HG02943 (cell line): Measurements from ENCODE around the gene TAGLN3.
A peak's percentile ranks its signal among the peaks of the same experiment; 100 is the strongest.

Experiments used
- ATAC-seq: cut with Tn5 transposase; IDR thresholded peaks from one replicate; pipeline ENCODE4 v1.9.1; 2021; ENCODE audit warnings: mild to moderate bottlenecking, low read depth, moderate library complexity; ENCODE audit not compliant: unreplicated experiment

Gene TAGLN3

DNA sequence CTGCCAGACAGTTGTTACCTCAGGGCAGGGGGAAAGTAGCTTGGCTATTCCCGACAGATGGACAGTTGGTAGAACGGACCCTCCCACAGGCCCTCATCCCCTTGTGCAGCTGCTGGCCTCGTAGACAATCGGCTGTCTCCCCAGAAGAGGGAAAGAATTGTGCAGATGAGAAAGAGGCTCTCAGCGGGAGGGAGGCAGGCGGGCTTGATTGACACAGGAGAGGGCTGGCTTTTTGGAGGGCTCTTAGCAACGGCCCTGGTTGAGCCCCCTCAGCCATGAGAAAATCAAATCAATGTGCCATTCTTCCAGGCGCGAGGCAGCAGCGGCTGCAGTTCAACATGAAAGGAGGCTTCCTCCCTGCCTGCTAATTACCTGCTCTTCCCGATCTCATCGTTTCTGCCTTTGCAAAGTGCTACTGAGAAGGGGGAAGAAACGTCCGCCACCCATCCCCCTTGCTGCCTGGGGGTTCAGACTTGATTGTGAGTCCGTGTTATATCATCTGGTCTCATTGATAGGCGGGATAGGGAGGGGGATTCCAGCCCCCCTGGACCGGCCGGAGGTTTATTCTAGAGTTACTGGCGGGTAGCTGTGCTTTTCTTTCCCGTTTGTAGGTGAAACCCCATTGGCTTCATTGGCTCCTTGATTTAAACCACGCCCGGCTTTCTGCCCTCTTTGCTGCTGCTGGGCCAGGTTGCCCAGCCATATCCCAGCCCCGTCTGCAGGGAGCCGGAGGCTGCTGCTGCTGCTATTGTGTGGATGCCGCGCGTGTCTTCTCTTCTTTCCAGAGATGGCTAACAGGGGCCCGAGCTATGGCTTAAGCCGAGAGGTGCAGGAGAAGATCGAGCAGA lies at the start of gene TAGLN3:
Gene TAGLN3 (plus strand): TSS at position 287 of the 848 bp plus-strand sequence. CDS start 501 bp downstream, at position 788.
- no peak for ATAC-seq

DNA sequence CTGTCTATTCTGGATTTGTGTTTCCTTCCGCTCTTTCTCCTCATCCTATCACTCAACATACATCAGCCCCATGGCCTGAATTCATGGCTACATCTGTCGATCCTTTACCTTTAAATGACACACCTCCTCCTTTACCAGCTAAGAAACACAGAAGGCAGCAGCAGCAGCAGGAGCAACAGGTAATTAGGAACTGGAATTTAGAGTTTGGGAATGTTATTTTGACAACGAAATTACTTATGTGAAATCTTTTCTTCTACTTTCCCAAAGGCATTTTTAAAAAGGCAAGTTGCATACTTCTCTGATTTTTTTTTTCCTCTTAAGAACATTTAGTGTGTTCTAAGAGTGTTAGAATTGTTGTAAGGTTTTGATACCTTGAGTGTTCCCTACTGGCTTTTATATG lies 49.0 kb upstream of the TAGLN3 start:
- ATAC-seq = no peak

DNA sequence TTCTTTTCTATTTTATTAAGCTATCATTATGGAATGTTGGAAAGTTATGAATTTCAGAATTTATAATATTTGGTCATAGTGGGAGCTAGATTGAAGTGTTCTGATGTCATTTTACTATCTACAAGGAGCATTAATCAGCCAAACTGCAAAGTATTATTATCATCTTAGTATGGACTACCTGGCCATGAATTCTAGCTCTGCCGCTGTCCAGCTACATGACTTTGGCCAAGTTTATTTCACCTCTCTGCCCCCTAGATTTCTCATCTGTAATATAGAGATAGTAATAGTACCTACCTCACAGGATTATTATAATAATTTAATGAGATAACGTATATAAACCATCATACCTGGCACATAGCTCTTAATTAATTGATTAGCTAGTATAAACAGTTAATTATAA lies 47.7 kb upstream of the TAGLN3 start:
- ATAC-seq = no peak

DNA sequence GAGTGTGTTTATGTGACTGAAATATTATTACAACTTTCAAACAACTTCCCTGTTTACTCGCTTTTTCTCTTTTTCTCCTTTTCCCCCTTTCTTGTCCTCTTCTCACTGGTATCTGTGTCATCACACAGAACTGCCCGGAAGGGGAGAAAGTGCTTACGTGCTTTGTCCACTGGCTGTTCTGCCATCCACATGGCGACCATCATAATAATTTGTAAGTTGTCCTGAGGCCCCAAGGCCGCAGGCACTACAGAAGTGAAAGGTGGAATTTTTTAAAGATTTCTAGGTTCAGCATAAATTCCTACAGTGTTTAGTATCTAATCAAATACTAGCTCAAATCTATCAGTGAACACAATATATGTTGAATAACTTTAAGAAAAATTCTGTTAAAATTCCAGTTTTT lies 46.6 kb upstream of the TAGLN3 start:
- ATAC-seq = no peak

DNA sequence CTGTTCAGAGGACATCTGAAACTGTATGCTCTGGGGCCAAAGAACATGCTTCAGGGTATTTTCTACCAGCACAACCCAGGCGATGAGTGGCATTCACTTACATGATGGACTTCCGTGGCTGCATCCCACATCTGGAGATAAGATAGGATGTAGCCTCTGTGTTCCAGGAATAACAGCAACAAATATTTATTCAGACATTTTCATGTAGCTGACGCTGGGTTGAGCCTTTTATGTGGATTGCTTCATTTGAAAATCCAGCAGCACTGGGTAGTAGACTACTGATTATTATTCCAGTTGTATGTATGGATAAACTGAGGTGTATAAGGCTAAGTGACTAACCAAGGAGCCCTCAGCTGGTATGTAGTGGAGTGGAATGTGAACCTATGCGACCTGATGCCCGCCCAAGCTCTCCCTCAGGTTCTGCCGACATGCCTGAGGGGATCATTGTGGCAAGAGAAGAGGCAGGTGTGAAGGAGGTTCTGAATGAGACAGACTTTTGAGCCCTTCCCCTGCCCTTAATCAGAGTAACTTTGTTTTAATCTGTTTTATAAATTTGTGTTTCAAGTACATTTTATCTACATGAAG lies 45.8 kb upstream of the TAGLN3 start:
- no peak for ATAC-seq

DNA sequence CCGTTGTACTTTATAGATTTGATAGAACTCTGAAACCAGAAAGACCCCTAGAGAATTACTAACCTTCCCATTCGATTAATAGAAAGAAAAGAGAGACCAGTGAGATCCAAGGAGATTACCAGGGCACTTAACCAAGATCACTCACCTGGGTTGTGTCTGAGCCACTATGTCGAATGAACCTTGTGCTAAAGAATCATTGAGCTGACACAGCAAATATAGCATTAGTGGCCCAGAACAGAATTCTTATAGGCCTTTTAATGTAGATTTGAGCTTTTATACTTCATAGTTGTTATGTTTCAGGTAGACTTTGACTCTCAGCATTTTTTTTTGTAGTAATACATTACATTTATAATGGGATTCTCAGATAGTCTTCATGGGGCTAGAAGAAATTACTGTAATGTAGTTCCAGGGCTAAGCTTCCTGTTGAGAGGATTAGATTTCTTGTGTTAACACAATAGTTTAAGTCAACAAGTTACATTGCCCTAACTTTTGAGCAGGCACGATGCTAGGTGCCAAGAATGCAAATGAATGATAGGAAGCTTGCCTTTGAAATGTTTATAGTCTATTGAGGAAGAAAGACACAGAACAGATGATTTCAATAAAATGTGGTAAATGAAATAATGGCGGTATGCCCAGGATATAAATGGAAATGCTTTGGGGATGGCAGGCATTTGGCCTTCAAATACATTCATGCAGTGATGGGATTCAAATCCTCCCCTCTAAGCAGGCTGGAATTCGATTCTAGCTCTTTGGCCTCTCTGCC lies 44.3 kb upstream of the TAGLN3 start:
- ATAC-seq = no peak

DNA sequence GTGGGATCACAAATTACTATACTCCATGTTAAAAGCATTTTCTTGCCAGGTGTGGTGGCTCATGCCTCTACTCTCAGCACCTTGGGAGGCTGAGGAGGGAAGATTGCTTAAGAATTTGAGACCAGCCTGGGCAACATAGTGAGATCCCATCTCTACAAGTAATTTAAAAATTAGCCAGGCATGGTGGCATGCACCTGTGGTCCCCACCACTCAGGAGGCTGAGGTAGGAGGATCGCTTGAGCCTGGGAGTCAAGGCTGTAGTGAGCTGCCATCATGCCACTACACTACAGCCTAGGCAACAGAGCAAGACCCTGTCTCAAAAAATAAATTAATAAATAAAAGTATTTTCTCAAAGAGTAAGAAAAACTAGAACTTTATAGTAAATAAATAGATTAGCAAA lies 42.8 kb upstream of the TAGLN3 start:
- ATAC-seq = no peak

DNA sequence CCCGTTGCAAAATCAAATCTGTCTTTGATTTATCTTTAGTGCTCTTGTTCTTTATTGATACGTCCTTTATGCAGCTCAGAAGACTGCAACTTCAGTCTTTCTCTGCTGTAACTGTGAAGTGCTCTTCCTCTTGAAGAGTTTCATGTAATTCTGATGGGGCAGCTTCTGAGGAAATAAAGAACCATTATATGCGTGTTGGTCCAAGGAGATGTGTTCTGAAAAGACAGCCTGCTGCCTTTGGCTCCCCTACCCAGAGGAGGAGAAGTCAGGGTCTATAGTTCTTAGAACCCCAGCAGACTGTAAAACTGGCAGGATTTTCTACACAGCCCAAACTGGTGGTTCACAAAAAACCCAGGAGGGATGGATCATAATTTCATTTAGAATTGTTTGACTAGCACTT lies 42.3 kb upstream of the TAGLN3 start:
- ATAC-seq = no peak

DNA sequence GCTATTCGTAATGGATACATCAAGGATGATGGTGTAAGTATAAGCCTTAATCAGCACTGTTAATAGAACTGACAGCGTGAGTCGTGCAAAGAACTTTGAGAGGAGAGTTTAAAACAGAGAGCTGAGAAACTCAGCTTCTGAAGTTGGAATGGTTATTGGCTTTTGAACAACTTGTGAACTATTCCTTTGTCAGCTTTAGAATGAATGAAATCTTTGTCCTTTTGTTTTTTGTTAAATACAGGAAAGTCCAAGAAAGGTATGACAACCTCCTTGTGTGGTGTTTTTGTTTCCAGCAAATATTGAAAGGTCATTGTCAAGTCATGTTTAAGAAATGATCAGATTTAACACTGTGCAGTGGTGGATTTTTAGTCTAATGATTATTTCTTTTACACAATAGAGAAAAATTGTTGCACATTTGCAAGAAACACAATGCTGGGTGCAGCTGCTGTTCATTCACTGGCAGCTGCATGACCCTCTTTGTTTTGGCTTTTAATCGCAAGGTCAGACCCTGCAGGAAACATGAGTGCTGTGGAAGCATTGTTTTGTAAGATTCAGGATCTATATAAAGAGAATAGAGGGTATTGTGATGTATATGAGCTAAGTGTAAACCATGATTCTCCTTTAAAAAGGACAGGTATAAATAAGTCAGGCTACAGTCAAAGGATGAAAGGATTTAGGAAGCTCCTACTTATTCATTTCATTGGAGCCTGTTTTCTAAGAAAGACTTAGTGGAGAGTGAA lies 41.6 kb upstream of the TAGLN3 start:
- no peak for ATAC-seq

DNA sequence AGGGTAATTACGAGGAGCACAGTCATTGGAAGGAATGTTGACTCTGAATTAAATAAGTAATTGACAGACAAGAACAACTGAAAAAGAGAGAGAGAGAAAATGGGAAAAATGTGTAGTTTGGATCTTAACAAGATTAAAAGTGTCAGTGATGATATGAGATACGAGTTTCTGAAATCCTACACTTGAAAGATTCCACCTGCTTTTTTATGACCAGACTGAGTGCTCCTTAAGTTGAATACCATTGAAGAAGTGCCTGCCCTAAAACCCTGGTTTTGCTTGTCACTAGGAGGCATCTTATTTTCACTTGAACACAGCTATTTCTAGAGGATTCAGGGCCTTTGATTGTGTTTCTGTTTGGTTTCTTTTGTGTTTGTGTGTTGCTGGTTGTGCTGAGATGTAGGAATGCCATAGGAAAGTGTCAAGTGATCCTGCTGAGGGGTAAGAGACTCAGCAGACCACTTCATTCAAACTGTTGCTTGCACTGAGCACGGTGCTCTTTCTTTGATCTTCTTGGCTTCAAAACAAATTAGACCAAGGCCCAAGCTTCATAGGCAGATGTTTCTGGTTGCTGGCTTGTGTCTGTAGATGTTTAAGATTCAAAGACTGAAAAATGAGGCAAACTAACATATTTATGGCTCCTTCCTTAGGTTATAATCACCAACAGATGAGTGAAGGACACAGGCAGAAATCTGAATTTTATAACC lies 37.1 kb upstream of the TAGLN3 start:
- no peak for ATAC-seq

DNA sequence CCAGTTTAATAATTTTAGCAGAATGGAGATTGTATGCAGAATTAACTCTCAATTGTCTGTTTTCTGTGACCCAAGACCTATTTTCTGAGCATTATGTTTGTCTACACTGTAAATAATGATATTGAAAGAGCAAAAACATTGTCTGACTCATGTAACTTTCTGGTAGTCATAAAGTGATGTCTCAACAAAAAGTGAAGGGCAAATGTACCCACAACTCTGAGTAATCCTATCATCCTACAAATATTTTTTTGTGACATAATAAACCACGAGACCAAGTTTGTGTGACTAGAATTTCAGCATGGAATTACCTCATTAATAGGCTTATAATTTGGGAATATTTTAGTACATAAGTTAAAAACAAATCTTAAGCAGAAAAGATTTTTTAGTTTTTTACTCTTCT lies 35.3 kb upstream of the TAGLN3 start:
- no peak for ATAC-seq

DNA sequence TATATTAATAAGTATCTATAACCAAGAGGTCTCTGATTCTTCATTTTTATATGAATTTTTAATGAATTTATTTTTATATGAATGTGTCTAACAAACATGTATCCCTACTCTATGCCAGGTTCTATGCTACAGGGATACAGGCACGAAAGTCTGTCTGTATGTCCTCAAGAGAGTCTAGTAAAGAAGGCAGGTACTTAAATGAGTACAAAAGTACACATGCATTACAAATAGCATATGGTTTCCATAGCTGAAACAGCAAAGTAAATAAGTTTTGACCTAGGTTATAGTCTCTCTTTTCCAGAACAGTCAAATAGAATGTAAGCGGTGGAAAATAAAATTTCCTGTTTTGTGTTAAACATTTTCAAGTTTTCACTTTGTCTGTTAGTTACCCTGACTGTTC lies 33.2 kb upstream of the TAGLN3 start:
- no peak for ATAC-seq

DNA sequence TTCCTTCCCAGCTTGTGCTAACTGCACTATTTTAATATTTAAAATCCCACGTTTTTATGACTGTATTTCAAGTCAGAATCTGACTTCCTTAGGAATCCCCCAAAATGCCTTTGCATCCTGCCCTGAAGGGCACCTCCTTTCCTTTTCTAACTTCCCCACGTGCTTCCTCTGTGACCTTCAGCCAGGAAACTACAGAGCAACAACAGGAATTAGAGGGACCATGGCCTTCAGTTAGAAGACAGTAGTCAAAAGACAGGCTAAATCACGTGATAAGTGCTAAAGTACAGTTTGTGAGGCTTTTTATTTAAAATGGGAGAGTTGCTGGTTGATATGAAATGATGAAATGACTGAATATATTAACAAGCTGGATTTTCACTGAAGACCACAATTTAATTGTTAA lies 31.7 kb upstream of the TAGLN3 start:
- no peak for ATAC-seq

DNA sequence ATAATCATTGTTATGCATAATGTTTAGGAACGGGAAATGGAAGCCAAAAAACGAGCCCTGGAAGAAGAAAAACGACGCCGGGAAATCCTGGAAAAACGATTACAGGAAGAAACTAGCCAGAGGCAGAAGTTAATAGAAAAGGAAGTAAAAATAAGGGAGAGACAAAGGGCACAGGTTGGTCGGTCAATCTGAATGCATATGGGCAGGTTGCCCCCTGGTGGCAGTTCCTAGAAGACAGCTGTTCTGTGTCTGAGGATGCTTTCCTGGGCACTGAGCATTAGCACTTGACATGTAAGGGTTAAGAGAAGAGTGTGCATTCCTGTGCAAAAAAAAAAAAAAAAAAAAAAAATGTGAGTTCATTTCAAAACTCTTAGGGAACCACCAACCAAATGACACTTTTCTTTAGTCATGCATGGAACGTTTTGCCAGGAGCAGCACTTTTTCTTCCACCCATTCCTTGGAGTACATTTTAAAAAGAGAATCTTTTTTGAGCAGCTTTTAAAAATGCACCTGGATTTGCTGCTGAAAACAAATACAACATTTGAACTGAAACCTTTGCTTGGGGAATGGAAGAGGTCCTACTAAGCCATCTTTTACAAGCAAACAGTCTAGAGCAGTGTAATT lies 31.0 kb upstream of the TAGLN3 start:
- peak; percentile 95 for ATAC-seq

DNA sequence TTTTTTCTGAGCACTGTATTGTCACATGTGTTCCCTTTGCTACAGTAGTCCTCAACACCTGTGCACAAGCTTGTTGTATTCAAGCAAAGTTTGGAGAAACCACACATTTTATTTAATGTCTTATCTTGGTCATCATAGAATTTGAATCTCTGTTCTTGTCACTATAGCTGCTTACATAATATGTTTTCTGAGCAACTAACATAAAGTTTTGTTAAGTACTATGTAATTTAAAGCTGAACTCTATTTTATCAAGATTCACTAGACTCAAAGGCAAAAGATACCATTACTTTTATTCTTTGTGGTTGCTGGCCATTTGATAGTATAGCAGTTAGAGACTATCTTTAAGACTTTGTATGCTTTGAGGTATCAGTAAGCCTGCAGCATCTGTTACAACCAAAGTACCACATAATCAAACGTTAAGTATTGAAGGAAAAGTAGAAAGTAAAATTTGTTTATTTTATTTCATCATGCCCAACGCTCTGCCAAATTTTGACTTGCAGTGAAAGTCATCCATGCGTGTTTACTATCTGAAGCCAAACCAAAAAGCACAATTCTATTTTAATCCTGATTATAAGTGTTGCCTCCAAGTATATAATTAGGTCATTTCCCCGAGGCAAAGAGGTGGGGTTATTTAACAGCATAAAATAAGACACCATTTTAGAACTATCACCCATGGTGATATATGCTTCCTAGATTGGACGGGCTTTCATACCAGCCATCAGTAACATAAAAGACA lies 30.2 kb upstream of the TAGLN3 start:
- ATAC-seq = no peak

DNA sequence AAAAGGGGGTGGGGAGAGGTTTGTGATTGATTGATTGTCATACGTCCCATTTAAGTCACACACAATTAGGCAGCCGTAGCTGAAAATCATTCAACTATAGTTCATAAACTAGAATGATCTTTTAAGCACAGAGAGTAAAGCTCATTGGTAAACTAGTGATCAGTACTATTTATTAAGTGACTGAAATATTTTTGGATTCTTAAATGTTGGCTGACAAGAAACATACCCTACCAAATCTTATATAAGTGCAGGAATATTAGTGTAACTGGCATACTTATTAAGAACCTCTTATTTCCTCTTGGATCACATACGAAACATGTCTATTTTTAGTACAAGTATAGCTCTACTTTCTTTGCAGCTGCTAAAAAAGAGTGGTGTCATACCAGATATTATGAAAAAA lies 28.3 kb upstream of the TAGLN3 start:
- ATAC-seq = no peak

DNA sequence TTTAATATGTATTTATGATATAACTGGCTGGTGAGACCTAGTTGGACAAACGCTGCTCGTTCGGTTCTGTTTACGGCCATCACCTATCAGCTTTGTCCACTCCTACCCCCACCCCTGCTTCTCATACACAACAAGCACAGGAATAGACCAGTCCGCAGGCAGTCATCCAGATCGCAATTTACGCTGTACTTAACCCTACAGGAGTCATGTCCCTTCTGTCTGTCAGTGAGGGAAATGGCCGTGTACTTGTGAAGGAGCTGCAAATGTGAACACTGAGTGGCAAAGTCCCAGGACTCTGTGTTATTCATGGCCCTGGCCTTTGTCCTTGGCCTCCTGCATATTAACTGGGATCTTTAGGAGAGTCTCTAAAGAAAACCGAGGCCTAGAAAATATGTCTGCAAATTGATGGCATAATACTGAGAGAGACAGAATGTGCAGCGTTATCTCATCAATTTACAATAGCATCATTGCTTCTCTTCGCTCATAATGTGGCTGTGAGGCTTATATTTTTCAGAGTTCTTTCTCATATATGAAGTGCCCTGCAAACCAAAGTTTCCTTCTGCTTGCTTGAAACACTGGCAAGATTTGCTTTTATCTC lies 27.1 kb upstream of the TAGLN3 start:
- ATAC-seq = no peak

DNA sequence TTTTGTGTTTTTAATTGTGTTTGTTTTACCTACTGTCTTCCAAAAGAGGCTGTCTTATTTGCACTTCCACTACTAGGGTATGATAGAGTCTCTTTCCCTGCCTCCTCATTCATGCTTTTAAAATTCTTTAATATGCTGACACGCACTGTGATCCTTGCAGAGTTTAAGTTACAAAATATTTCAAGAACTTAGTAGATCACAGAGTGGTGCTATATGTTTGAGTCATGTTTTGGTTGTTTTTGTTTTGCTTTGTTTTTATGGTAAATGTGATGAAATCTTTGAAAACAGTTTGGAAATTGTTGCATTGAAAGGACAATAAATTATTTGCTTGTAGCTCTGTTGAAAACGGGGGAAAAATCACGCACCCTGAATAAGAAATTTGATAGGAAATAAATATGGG lies 25.8 kb upstream of the TAGLN3 start:
- no peak for ATAC-seq

DNA sequence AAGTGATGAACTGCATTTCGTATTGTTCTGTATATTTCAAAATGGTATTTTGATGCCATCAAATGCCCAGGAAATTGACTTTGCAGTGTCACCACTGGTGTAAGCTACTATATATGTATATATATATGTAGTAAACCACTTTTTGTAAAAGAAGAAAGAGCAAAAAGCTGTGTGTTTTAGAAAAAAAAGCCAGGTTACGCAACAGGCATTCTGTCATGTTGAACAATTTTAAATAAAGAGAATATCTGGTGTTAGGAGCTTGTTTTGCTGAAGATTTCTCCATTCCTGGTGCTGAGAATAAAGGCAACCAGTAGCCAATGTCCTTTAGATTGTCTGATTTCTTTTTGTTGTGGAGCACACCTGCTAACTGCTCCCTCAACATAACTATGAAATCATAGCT lies 23.6 kb upstream of the TAGLN3 start:
- ATAC-seq = no peak
